Measurements from ENCODE around the gene AK8.

AK8 gene

DNA sequence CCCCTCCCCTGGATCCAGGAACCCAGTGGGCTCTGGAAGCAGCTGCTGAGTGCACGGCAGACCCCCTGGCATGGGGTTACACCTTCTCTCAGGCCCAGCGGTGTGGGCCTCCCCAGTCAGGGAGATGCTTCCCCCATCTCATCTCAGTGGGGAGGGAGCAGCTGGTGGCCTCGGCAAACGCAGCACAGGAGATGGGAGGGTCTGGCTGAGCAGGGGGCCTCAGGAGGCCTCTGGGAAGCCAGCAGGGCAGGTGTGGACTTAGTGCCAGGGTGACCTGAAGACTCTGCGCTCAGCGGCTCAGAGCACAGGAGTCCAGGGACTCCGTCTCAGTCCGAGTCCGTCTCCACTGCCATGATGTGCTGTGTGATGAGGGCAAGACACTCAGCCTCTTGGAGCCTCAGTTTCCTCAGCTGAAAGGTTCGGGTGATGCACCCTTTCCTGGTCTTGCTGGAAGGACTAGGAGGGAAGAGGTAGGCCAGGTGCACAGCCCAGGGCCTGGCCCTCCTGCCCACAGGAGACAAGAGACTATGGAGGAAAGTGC lies 107.2 kb downstream of the AK8 start:
- H3K4me3 ChIP-seq (replicated peaks; ENCODE audit: low read depth, low read length) = peak overlapping the region; percentile 64
- no peak for DNase-seq (ENCODE audit: extremely low read depth, low read depth)
- TF ChIP-seq, protein P1, sequence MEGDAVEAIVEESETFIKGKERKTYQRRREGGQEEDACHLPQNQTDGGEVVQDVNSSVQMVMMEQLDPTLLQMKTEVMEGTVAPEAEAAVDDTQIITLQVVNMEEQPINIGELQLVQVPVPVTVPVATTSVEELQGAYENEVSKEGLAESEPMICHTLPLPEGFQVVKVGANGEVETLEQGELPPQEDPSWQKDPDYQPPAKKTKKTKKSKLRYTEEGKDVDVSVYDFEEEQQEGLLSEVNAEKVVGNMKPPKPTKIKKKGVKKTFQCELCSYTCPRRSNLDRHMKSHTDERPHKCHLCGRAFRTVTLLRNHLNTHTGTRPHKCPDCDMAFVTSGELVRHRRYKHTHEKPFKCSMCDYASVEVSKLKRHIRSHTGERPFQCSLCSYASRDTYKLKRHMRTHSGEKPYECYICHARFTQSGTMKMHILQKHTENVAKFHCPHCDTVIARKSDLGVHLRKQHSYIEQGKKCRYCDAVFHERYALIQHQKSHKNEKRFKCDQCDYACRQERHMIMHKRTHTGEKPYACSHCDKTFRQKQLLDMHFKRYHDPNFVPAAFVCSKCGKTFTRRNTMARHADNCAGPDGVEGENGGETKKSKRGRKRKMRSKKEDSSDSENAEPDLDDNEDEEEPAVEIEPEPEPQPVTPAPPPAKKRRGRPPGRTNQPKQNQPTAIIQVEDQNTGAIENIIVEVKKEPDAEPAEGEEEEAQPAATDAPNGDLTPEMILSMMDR (IDR thresholded peaks at IDR 0.05; ENCODE audit: low read depth, low read length, missing control alignments) = no peak

DNA sequence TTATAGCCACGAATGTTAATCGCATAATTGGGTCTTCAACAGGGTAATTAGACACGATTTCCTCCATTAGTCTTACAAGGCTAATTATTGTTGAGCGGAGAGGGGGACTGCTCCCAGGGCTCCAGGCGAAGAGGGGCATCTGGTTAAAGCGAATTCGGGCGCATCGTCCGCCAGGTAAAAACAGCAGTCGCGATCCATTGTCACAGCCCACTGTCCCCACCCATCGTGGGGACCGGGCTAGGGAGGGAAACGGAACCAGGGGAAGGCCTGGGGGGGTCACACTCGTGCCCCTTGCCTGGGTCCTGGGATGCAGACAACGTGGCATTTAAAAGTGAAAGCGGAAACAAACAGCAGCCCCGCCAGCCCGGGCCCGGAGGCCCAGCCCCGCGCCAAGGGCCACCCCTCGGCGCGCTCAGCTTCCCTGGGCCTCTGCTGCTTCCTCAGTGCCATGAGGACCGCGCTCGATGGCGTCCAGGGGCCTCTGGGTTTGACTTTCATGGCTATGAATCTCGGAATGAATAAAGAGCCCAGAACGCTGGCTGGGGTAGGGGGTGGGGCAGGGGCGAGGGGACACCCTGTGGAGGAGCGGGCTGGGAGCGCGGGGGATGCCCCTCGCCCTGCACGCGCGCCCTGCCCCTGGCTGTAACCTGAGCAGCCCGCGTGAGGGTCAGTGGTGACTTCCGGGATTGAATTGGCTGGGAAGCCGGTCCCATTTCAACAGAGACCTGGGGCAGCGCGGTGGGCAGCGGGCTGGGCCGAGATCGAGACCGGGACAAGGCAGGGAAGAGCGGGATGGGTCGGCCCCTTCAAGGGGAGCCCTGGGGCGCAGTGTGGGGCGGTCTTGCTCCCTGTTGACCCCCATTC lies 107.9 kb downstream of the AK8 start:
- peak overlapping the region; percentile 64 for H3K4me3 ChIP-seq (replicated peaks; ENCODE audit: low read depth, low read length)

DNA sequence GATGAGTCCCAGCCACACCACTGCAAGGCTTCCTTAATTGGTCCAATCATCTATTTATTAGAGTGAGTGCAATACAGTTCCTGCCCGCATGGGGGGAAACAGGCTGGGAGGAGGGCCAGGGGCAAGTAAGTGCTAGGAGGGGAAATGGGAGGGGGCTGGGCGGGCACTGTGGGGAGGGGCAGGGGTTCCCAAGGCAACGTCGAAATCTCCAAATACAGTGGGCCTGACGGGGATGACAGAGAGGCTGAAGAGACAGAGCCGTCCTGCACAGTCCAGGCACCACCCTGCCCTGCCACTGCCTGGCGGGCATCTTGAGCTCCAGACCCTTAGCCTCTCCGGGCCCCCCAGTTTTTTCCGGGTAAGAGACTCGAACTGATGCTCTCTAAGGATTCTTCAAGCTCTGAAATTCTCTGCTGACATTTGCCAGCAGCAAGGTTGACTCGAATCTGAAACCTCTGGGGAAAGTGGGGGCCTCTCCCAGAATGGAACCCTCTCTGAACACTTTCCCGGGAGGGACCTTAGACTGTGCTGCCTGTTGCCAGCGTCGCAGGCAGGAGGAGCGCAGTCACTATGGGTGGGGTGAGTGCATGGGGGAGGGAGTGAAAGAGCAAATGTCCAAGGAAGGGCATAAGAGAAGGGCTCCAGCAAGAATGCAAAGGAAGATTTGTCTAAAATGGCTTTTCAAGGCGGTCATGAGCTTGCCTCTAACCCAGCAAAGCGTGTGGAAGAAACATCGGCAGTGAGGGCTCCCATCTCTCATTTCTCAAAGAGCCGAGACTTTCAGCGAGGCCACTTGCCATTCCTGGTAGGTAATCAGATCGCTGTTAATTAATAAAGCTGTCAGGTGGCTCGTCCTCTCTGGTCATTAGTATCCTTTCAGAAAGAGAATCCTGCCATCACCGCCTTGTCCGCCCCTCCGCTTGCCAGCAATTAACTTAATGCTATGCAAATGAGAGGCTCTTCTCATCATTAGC lies 108.9 kb downstream of the AK8 start:
- TF ChIP-seq, protein P1 (IDR thresholded peaks at IDR 0.05; ENCODE audit: low read depth, low read length, missing control alignments) = peak; percentile 40
- peak; percentile 48 for DNase-seq (ENCODE audit: extremely low read depth, low read depth)
- H3K4me3 ChIP-seq (replicated peaks; ENCODE audit: low read depth, low read length) = peak overlapping the region; percentile 64

More for the DNA sequence above, 107.9 kb downstream of the AK8 start:
- DNase-seq (ENCODE audit: extremely low read depth, low read depth) = no peak
- TF ChIP-seq, protein P1 (IDR thresholded peaks at IDR 0.05; ENCODE audit: low read depth, low read length, missing control alignments) = no peak

DNA sequence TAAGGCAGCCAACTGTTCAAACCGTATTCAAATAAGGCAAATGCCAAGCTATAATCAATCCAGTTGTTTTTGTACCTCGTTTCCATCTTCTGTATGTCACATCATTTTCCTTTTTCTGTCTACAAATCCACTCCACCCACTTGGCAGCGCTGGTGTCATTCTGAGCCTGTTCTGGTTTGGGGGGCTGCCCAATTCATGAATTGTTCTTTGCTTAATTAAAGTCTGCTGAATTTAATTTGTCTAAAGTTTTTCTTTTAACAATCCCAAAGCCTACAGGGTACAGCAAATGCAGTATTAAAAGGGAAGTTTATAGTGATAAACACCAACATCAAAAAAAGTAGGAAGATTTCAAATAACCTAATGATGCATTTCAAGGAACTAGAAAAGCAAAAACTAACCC lies 114.5 kb downstream of the AK8 start:
- no peak overlapping the region for H3K4me3 ChIP-seq (replicated peaks; ENCODE audit: low read depth, low read length)
- TF ChIP-seq, protein P1 (IDR thresholded peaks at IDR 0.05; ENCODE audit: low read depth, low read length, missing control alignments) = no peak
- no peak for DNase-seq (ENCODE audit: extremely low read depth, low read depth)

DNA sequence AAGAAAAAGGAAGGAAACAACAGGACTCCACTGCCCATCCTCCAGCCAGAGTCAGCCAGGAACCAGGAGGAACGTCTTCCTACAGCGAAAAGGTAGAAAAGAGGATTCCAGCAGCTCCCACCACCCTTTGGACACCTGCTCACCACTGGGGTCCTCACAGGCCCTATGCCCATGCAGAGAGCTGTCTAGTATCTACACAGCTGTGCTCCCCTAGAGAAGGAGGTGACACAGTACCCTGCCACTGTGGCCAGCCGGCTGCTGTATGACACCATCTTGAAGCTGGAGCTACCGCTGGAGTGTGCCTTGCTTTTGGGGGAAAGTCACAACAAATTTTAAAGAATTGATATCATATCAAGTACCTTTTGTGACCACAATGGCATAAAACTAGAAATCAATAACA lies 115.2 kb downstream of the AK8 start:
- H3K4me3 ChIP-seq (replicated peaks; ENCODE audit: low read depth, low read length) = no peak overlapping the region
- DNase-seq (ENCODE audit: extremely low read depth, low read depth) = no peak
- TF ChIP-seq, protein P1 (IDR thresholded peaks at IDR 0.05; ENCODE audit: low read depth, low read length, missing control alignments) = no peak

DNA sequence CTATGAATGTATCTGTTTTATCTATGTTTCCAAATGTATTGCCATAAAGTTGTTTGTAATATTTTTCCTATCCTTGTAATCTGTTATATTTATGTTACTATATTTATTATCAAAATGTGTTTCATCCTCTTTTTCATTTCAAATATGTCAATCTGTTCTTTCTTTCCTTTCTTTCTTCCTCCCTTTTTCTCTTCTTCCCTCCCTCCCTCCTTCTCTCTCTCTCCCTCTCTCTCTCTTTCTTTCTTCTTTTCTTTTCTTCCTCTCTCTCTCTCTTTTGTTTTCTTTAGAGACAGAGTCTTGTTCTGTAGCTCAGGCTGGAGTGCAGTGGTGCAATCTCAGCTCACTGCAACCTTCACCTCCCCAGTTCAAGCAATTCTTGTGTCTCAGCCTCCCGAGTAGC lies 116.5 kb downstream of the AK8 start:
- TF ChIP-seq, protein P1 (IDR thresholded peaks at IDR 0.05; ENCODE audit: low read depth, low read length, missing control alignments) = no peak

More for the DNA sequence above, 116.5 kb downstream of the AK8 start:
- no peak for DNase-seq (ENCODE audit: extremely low read depth, low read depth)
- H3K4me3 ChIP-seq (replicated peaks; ENCODE audit: low read depth, low read length) = no peak overlapping the region
